HG03103 (cell line): ENCODE data around the gene CNIH1.
"Not testable (repeated sequence)": the region's sequence is repeated elsewhere in the genome, so short reads cannot be mapped to it uniquely, and the experiment has no call there.

Experiments used
- ATAC-seq: cut with Tn5 transposase; IDR thresholded peaks from one replicate; pipeline ENCODE4 v1.9.1; 2021; ENCODE audit warnings: low read depth; ENCODE audit not compliant: unreplicated experiment

The CNIH1 gene

DNA sequence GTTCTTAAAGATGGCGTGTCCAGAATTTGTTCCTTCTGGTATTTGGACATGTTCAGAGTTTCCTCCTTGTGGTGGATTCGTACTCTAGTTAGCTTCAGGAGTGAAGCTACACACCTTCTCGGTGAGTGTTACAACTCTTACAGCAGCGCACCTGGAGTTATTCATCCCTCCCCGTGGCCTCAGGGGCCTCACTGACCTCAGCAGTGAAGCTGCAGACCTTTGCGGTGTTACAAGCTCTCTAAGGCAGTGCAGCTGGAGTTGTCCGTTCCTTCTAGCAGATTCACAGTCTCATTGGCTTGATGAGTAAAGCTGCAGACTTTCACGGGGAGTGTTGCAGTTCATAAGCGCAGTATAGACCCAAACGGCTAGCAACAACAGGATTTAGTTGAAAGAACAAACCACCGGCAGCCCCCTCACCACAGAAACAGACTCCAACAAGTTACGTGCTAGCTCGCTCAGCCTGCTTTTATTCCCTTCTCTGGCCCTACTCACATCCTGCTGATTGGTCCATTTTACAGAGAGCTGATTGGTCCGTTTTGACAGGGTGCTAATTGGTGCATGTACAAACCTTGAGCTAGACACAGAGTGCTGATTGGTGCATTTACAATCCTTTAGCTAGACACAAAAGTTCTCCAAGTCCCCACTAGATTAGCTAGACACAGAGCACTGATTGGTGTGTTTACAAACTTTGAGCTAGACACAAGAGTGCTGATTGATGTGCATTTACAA is 48.9 kb downstream of the CNIH1 start:
- ATAC-seq, result no peak

DNA sequence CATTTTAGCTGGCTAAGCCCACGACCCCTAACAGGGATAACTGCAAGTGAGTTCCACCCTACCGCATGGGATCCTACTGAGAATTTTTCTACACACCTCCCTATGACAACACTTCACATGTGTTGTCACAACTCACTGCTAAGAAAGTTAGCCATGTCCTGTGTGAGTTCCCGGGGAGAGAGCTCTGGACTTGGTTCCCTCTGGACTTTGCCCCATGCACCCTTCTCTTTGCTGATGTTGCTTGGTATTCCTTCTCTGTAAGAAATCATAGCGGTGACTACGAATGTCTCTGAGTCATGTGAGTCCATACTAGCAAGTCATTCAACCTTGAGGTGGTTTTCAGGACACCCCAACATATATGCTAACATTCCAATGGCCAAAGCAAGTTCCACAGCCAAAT is 53.8 kb downstream of the CNIH1 start:
- no peak for ATAC-seq

DNA sequence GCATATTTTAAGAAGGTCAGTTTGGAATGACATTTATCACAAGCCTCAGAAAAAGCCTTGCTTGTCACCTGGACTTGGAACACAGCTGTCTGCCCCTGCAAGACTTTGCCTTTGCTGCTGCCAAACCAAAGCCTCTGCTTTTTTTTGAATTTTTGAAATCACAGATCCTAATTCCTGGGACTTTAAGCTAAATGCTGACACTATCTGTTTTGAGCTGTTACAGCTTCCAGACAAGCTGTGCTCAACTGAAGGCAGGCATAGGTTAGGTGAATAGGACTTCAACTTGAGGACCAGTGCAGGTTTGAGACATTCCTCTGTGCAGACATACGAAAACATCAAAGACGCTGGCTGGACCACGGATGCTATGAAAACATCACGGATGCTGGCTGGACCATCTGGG is 55.6 kb downstream of the CNIH1 start:
- ATAC-seq, result no peak

DNA sequence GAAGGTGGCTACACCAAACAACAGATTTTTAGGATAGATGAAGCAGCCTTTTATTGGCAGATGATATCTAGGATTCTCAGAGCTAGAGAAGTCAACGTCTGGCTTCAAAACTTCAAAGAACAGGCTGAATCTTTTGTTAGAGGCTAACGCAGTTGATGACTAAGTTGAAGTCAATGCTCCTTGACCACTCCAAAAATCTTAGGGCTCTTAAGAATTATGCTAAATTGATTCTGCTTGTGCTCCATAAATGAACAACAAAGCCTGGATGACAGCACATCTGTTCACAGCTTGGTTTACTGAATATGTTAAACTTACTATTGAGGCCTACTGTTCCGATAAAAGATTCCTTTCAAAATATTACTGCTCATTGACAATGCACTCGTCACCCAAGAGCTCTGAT is 57.3 kb downstream of the CNIH1 start:
- ATAC-seq, result no peak

GRCh38 chr14:54381821-54382220 is 59.4 kb downstream of the CNIH1 start:
- ATAC-seq, result no peak

DNA sequence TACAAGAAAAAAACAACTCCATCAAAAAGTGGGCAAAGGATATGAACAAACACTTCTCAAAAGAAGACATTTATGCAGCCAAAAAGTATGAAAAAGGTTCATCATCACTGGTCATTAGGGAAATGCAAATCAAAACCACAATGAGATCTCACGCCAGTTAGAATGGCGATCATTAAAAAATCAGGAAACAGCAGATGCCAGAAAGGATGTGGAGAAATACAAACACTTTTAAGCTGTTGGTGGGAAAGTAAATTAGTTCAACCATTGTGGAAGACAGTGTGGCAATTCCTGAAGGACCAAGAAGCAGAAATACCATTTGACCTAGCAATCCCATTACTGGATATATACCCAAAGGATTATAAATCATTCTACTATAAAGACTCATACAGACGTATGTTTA is 60.6 kb downstream of the CNIH1 start:
- not testable (repeated sequence) for ATAC-seq

DNA sequence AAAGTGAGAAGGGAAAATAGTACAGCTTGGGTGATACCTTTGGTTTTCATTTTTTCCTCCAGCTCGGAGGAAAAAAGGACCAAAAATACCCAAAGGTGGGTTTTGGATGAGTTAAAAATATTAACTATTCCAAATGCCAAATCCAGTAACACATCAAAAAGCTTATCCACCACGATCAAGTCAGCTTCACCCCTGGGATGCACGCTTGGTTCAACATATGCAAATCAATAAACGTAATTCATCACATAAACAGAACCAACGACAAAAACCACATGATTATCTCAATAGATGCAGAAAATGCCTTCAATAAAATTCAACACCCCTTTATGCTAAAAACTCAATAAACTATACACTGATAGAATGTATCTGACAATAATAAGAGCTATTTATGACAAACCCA is 62.3 kb downstream of the CNIH1 start:
- ATAC-seq, result not testable (repeated sequence)

GRCh38 chr14:54377501-54377900 is 63.7 kb downstream of the CNIH1 start:
- no peak for ATAC-seq

- no peak for ATAC-seq
These were observed 66.9 kb downstream of the CNIH1 start for GRCh38 chr14:54374117-54374884.
